Dermis lymphatic vessel endothelial cell (primary cell): ENCODE measurements around the gene ZNRF1. TPM values are rescaled to one million over a fixed set of nuclear protein-coding genes. Genes with fewer than 3 reads are reported as not detected.

Source experiments
- total RNA-seq: library from RNA; depleted of rRNA; stranded (reverse); fragments of >200 nt; gene quantifications from 2 replicates; pipeline ENCODE4 v1.2.1, GENCODE V29; 2014

The ZNRF1 gene
- 9.0 and 10.8 TPM in 2 replicates for total RNA-seq

DNA sequence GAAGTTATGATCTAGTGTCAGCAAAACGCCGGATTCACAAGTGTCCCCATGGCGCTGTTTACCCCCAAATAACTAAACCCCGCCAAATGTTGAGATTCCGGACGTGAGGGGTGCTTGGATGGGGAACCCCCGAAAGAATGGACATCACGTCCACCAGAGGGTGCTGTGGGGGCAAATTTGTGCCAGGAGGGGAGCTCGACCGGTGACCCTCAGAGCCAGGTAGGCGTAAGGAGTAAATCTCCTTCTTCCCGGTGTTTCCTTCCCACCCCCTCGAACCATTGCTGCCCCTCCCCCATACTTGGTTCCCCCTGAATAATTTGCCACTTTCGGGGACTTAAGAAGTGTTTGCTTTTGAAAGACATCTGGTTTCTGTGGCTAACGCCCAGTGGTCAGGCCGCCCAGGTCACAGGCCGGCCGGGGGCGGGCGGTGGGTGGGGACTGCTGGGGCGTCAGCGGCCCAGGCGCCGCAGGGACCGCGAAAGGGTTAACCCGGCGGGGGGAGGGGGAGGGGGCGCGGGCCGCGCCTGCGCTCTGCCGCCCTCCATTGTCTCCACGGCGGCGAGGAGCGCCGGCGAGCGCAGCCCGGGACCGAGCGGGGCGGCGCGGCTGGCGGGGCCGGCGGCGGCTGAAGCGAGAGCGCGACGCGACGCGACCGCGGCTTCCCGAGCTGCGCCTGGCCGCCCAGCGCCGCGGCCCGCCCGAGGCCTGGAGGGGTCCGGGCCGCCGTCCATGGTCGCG lies at the start of gene ZNRF1:
ZNRF1 (plus strand) TSS at position 544 of the 738 bp plus-strand sequence. CDS start 648 bp downstream, outside the sequence.

DNA sequence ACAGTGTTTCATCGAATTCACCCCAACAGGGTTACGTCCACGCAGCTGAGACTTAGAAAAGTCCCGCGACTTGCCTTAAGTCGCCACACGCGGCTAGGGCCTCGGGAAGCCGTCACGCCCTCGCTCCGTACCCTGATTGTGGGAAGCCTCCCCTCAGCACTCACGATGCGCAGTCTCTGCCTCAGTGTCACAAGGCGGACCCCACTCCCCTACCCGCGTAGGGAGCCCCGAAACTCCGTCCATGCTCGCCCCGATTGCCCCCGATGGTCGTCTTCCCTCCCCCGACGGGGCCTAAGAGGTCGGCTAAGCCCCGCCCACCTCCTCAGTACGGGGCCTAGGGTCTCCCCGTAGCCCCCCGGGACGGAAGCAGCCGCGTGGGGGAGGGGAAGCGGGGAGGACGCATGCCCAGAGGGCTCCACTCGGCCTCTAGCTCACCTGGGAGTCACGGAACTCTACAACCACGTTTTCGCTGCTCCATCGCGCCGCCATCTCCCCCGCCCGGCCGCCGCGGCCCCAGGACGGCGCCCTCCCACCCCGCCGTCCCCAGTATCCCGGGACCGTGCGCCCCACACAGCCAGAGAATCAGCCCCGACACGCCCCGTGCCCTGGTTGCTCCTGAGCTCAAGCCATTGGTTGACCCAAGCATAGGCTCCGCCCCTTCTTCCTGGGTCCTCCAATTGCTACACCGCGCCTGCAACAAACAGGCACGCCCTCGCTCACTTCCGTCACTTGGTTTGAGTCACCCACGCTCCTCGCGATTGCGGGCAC lies 14.1 kb upstream of the ZNRF1 start, which contains the start of gene WDR59:
WDR59 (minus strand) TSS at position 595 of the 768 bp plus-strand sequence; CDS start at position 489, 106 bp downstream.

DNA sequence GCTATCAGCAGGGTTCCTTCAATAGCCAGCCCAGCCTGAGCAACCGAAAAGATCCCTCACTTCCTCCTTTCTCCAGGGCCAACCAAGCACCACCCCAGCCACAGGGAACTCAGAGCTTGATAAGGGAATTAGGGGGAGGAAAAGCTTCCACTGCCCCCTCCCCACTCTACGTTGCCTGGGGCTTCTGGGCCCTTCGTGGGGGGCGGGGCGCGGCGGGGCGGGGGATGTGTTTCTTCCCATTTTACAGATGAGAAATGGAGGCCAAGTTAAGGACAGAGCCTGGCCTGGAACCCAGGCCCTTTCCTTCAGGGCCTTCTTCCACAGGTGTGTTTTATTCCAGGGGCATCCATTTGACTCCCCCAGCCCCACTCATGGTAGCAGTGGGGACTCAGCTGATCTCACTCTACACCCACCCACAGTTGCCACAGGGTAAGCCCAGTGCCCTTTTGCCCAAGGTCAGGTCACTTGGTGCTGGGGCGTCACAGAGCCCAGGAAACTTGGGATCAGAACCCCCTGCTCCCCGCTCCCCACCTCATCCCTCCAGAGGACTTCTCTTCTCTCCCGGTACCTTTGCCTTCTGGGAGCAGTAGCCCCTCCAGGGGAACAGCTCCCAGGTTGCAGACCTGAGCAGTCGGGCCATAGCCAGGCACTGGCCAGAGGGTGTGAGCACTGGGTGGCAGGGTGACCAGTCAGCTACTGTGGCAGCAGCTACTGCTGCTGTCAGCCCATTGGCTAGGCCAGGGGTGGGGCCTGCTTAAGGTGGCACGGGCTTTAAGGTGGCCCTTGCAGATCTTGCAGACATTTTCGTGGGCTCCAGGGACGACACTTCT lies 117.5 kb downstream of the ZNRF1 start, which contains the start of gene LDHD:
LDHD (minus strand) TSS at position 700 of the 830 bp plus-strand sequence; CDS start at position 640, 60 bp downstream.

DNA sequence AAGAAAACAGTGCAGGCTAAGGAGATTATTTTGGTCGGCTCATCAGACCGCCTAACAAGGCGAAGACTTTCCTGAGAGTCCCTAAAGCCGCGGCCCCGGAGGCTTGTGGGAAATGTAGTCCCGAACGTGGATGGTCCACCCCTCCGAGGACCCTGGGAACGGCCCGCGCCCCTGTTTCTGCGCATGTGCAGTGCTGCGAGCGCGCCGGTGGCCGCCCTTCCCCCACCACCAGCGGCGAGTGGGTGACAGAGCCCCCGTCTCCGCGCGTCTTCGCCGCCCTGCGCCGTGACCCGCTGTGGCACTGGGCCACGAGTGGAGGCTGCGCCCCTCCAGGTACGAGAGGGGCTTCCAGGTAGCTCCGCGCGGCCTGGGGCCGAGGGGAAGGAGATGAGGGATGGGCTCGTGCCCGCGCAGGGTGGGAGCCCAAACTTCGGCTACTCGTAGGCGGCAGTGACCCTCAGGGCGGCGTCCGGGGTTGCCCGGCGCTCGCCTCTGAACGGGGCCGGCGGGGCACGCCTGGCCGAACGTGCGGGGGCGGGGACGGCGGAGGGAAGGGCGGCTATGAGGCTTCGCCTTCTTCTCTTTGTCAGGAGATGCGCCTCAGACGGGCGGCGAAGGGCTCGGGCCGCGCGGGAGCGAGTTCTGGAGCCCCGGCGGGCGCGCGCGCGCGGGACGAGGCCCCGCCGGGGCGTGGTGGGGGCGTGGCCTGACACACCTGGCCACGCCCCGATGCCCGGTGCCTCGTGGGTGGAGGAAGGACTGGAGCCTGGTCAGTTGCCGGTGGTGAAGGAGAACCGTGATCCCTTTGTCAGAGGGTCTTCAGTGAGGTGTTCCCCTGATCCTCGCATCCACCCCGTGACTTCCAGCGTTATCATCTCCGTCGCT lies 149.7 kb downstream of the ZNRF1 start, which contains the start of gene ZFP1:
ZFP1 (plus strand) TSS at position 214 of the 885 bp plus-strand sequence. CDS start 4,428 bp downstream, outside the sequence.

Other genes starting within 250 kb of the ZNRF1 start
- gene FA2H, start 224.2 kb upstream of the ZNRF1 start, total RNA-seq = not detected in 2 replicates
- 11.9 and 13.4 TPM in 2 replicates for gene WDR59, start 13.9 kb upstream of the ZNRF1 start, total RNA-seq
- 0.34 and 0.65 TPM in 2 replicates for gene LDHD, start 117.8 kb downstream of the ZNRF1 start, total RNA-seq
- 9.0 and 10.0 TPM in 2 replicates for gene ZFP1, start 149.5 kb downstream of the ZNRF1 start, total RNA-seq
- gene CTRB2, start 208.1 kb downstream of the ZNRF1 start, total RNA-seq = not detected in 2 replicates
- gene CTRB1, start 220.0 kb downstream of the ZNRF1 start, total RNA-seq = not detected in 2 replicates